ENCODE measurements around the gene DUOX2.
"Not testable (repeated sequence)": the region's sequence is repeated elsewhere in the genome, so short reads cannot be mapped to it uniquely, and the experiment has no call there.

Gene DUOX2

DNA sequence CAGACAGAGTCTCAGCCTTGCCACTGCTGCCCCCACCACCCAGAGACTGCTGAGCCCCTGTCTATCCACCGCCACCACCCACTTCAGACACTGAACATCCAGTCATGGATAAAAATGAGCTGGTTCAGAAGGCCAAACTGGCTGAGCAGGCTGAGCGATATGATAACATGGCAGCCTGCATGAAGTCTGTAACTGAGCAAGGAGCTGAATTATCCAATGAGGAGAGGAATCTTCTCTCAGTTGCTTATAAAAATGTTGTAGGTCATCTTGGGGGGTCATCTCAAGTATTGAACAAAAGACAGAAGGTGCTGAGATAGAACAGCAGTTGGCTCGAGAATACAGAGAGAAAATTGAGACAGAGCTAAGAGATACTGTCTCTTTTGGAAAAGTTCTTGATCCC is 61.3 kb downstream of the DUOX2 start:
- not testable (repeated sequence) for H3K4me1 ChIP-seq (ENCODE audit: control insufficient read depth, insufficient read depth, low read length); H3K4me3 ChIP-seq (ENCODE audit: low read depth, low read length); H3K9ac ChIP-seq (ENCODE audit: low read depth, low read length); H3K27me3 ChIP-seq (ENCODE audit: control insufficient read depth, insufficient read depth, low read length); H3K27ac ChIP-seq (ENCODE audit: low read depth, low read length)
- H3K36me3 ChIP-seq (ENCODE audit: control insufficient read depth, insufficient read depth, low read length), result peaks cover 44% of the 10 kb centered on the region
- peaks cover 41% of the 10 kb centered on the region for H3K9me3 ChIP-seq (ENCODE audit: control insufficient read depth, insufficient read depth, low read length)

DNA sequence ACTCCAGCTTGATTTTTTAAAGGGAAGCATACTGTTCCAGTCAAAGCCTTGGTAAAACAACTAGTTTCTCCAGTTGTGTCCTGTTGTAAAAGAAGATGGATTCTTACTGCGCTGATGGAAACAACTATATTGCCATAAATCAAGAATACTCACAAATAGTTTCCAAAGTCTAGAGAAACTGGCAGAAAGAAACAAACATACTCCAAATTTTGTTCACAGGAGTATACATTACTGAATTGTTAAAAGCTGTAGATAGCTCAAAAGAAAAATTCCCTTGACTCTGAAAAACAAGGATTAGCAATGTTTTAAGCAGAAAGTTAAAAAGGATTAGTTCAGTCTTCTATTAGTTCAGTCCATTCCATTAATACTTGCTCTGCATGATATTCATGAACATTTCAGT is 63.4 kb downstream of the DUOX2 start:
- H3K4me1 ChIP-seq (ENCODE audit: control insufficient read depth, insufficient read depth, low read length), result no peaks in the 10 kb centered on the region
- H3K9ac ChIP-seq (ENCODE audit: low read depth, low read length), result no peak overlapping the region
- no peak overlapping the region for H3K4me3 ChIP-seq (ENCODE audit: low read depth, low read length)
- peaks cover 37% of the 10 kb centered on the region for H3K9me3 ChIP-seq (ENCODE audit: control insufficient read depth, insufficient read depth, low read length)
- peaks cover 55% of the 10 kb centered on the region for H3K36me3 ChIP-seq (ENCODE audit: control insufficient read depth, insufficient read depth, low read length)
- H3K27me3 ChIP-seq (ENCODE audit: control insufficient read depth, insufficient read depth, low read length), result no peaks in the 10 kb centered on the region
- no peak overlapping the region for H3K27ac ChIP-seq (ENCODE audit: low read depth, low read length)

DNA sequence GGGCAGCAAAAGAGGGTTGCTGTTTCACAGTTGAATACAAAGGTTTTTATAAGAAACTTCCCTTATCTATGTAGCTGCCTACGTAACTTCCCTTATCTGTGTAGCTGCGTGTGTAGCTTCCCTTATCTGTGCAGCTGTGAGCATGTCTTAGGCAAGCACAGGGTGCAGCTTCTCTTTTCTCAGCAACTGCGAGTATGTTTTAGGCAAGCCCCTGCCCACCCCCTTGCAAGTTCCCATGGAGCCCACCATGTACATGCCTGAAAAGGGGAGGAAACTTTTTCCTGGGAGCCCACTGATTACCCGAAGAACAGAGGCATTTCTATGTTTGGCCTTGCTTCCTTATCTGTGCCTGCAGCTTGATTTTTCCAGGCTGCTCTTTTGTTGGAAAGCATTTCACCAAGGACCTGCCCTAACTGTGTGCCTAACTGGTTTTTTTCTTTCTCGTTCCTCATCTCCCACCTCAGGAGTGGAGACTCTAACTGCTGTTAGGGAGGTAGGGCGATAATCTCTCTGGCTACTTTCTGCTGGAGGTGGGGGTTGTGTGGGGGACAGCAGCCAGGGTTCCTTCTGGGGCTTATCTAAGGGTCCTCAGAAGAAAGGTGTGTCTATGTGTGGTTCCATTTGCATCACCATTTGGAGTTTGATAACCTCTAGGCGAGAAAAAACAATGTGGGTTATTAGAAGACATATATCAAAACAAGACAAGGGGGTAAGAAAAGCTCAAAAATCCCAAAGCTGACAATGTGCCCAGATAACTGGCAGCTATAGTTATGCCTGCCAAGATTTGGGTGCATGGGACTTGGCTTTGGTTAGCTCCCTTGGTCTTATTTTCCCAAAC is 65.0 kb downstream of the DUOX2 start:
- H3K4me1 ChIP-seq (ENCODE audit: control insufficient read depth, insufficient read depth, low read length), result no peaks in the 10 kb centered on the region
- H3K27me3 ChIP-seq (ENCODE audit: control insufficient read depth, insufficient read depth, low read length), result no peaks in the 10 kb centered on the region
- H3K36me3 ChIP-seq (ENCODE audit: control insufficient read depth, insufficient read depth, low read length), result peaks cover 55% of the 10 kb centered on the region
- no peak overlapping the region for H3K4me3 ChIP-seq (ENCODE audit: low read depth, low read length)
- no peak overlapping the region for H3K27ac ChIP-seq (ENCODE audit: low read depth, low read length)
- peaks cover 37% of the 10 kb centered on the region for H3K9me3 ChIP-seq (ENCODE audit: control insufficient read depth, insufficient read depth, low read length)
- no peak overlapping the region for H3K9ac ChIP-seq (ENCODE audit: low read depth, low read length)

DNA sequence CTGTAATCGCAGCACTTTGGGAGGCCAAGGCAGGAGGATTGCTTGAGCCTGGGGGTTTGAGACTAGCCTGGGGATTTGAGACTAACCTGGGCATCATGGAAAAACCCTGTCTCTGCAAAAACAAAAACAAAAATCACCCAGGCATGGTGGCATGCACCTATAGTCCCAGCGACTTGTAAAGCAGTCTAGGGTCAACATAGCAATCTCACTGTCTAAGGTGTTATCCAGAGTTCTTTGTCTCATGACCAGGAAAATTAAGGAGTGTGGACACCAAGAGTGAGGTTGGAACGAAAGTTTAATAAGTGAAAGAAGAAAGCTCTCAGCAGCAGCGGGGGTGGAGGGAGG is 65.6 kb downstream of the DUOX2 start:
- H3K36me3 ChIP-seq (ENCODE audit: control insufficient read depth, insufficient read depth, low read length), result peaks cover 55% of the 10 kb centered on the region
- H3K9me3 ChIP-seq (ENCODE audit: control insufficient read depth, insufficient read depth, low read length), result peaks cover 37% of the 10 kb centered on the region
- H3K27me3 ChIP-seq (ENCODE audit: control insufficient read depth, insufficient read depth, low read length); H3K27ac ChIP-seq (ENCODE audit: low read depth, low read length); H3K4me1 ChIP-seq (ENCODE audit: control insufficient read depth, insufficient read depth, low read length); H3K4me3 ChIP-seq (ENCODE audit: low read depth, low read length); H3K9ac ChIP-seq (ENCODE audit: low read depth, low read length): not testable (repeated sequence)

DNA sequence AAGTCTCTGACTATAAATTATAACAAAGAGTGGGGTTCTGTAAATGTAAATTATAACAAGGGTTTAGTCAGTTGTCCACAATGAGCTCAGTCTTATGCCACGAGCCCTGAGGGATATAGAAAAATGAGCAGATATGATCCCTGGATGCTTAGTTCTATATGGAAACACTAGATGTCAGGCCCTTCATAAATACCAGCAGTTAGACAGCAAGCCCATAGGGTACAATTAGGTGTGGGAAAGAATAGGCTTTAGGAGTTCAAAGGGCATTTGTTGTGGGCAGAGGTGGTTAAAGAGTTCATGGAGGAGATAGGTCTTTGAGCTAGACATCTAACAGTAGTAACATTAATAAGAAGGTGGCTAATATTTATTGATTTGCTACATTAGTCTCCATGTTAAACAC is 69.7 kb downstream of the DUOX2 start:
- H3K9me3 ChIP-seq (ENCODE audit: control insufficient read depth, insufficient read depth, low read length); H3K4me3 ChIP-seq (ENCODE audit: low read depth, low read length); H3K27ac ChIP-seq (ENCODE audit: low read depth, low read length); H3K4me1 ChIP-seq (ENCODE audit: control insufficient read depth, insufficient read depth, low read length); H3K27me3 ChIP-seq (ENCODE audit: control insufficient read depth, insufficient read depth, low read length); H3K9ac ChIP-seq (ENCODE audit: low read depth, low read length): not testable (repeated sequence)
- H3K36me3 ChIP-seq (ENCODE audit: control insufficient read depth, insufficient read depth, low read length), result peaks cover 28% of the 10 kb centered on the region

DNA sequence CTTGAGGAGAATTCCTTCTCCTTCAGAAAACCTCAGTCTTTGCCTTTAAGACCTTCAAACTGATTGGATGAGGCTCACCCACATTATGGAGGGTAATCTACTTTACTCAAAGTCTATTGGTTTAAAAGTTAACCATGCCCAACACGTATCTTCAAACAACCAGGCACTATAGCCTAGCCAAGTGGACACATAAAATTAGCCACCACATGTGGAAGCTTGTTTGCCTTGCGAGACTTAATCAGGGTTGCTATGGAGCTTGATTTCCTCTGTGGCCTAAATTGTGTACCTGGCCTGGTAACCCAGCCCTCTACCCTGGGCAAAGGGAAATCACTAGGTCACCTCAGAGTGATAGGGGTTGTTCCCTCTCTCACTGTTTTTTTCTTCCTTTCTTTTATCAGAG is 71.1 kb downstream of the DUOX2 start:
- H3K4me1 ChIP-seq (ENCODE audit: control insufficient read depth, insufficient read depth, low read length); H3K9ac ChIP-seq (ENCODE audit: low read depth, low read length); H3K9me3 ChIP-seq (ENCODE audit: control insufficient read depth, insufficient read depth, low read length); H3K27ac ChIP-seq (ENCODE audit: low read depth, low read length); H3K27me3 ChIP-seq (ENCODE audit: control insufficient read depth, insufficient read depth, low read length); H3K4me3 ChIP-seq (ENCODE audit: low read depth, low read length): not testable (repeated sequence)
- H3K36me3 ChIP-seq (ENCODE audit: control insufficient read depth, insufficient read depth, low read length), result peaks cover 16% of the 10 kb centered on the region
